OCI-LY3 (cell line): ENCODE measurements around the gene TNFRSF8.

Experiments
- H2AFZ ChIP-seq: fragments of 200-600, 300-600 bp; shearing (Covaris generic); 2 replicates; pipeline ENCODE4 v1.6.0; 2014; ENCODE audit warnings: antibody characterized with exemption, low read depth, low read length
- H3K27ac ChIP-seq: fragments of 200-600, 300-600 bp; sonication (generic); 2 replicates; pipeline ENCODE4 v1.5.1; 2014; ENCODE audit warnings: mild to moderate bottlenecking, low read length, moderate library complexity, mixed read lengths
- H3K27me3 ChIP-seq: fragments of 200-600, 300-600 bp; sonication (generic); 2 replicates; pipeline ENCODE4 v1.6.1; 2014; ENCODE audit warnings: low read depth, low read length, mixed read lengths
- H3K36me3 ChIP-seq: fragments of 200-600, 300-600 bp; sonication (generic); replicated peaks from 2 replicates; pipeline ENCODE3; 2014; ENCODE audit warnings: low read depth, low read length, mixed read lengths
- H3K4me1 ChIP-seq: fragments of 300-600, 200-600 bp; sonication (generic); 2 replicates; pipeline ENCODE4 v1.6.1; 2014; ENCODE audit warnings: low read length, mixed read lengths
- H3K4me2 ChIP-seq: fragments of 200-600, 300-600 bp; sonication (generic); 2 replicates; pipeline ENCODE4 v1.6.1; 2014; ENCODE audit warnings: low read length, mixed read lengths
- H3K4me3 ChIP-seq: fragments of 300-600, 200-600 bp; sonication (generic); 2 replicates; pipeline ENCODE4 v1.5.1; 2014; ENCODE audit warnings: antibody characterized with exemption, mild to moderate bottlenecking, low read length, moderate library complexity
- H3K79me2 ChIP-seq: fragments of 300-600, 200-600 bp; shearing (Covaris generic); 2 replicates; pipeline ENCODE4 v1.6.1; 2014; ENCODE audit warnings: mild to moderate bottlenecking, low read length, mixed read lengths
- H3K9ac ChIP-seq: fragments of 300-600, 200-600 bp; shearing (Covaris generic); 2 replicates; pipeline ENCODE4 v1.6.0; 2014; ENCODE audit warnings: mild to moderate bottlenecking, low read length, moderate library complexity
- H3K9me3 ChIP-seq: fragments of 200-600, 300-600 bp; shearing (Covaris generic); 2 replicates; pipeline ENCODE4 v1.6.1; 2014; ENCODE audit warnings: low read length, mixed read lengths; ENCODE audit not compliant: insufficient read depth
- H4K20me1 ChIP-seq: fragments of 200-600, 300-600 bp; sonication (generic); 2 replicates; pipeline ENCODE4 v1.6.1; 2016; ENCODE audit warnings: low read length, mixed read lengths; ENCODE audit not compliant: insufficient read depth
- CTCF ChIP-seq: fragments of 200-600, 300-600 bp; sonication (generic); IDR thresholded peaks from 2 replicates; pipeline ENCODE4 v1.5.1; 2014; ENCODE audit warnings: antibody characterized with exemption, low read length, low read depth
- EZH2phosphoT487 ChIP-seq: fragments of 200-600 bp; shearing (Covaris generic); IDR thresholded peaks from 2 replicates; pipeline ENCODE4 v1.6.1; 2018; ENCODE audit warnings: antibody characterized with exemption, mixed run types, low read depth

Gene TNFRSF8

DNA sequence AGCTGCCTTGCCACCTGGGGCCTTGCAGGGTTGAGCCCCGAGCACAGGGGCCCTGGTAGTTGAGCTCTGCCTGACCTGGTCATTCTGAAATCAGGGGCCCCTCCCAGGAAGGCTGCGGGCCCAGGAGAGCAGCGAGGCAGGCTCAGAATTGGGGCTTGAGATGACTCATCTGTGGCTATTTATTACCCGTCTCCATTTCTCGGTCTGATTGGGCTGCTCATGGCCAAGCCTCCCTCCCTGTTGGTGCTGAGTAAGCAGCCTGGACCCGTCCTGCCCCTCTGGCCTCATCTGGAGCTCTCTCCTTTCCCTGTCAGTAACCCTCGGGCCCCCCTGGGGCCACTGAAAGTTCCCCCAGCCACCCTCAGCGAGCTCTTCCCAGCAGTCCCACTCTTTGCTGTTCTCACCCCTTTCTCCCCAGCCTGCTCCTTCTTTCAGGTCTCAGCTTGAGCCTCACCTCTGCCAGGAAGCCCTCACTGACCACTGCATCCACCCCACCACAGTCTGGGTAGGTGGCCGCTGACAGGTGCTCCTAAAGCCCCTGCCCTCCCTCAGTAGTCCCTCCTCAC is 11.0 kb upstream of the TNFRSF8 start:
- no peaks in the 10 kb centered on the region for H4K20me1 ChIP-seq
- H3K9me3 ChIP-seq = no peaks in the 10 kb centered on the region
- no peak overlapping the region for H2AFZ ChIP-seq
- H3K79me2 ChIP-seq = no peaks in the 10 kb centered on the region
- peaks cover 35% of the 10 kb centered on the region for H3K27me3 ChIP-seq
- H3K9ac ChIP-seq = peak overlapping the region; percentile 41; the same call in 1 of the 2 replicates
- TF ChIP-seq CTCF = no peak
- no peak for TF ChIP-seq EZH2phosphoT487
- peak overlapping the region; percentile 68 for H3K4me2 ChIP-seq
- peak overlapping the region; percentile 41; the same call in 1 of the 2 replicates for H3K27ac ChIP-seq
- peak overlapping the region; percentile 47 for H3K4me3 ChIP-seq
- H3K36me3 ChIP-seq = no peaks in the 10 kb centered on the region
- H3K4me1 ChIP-seq = peaks cover 86% of the 10 kb centered on the region

- Histone ChIP-seq H3K79me2 (no peaks in the 10 kb centered on the region), H3K27ac (no peak overlapping the region; the same call in 1 of the 2 replicates), H4K20me1 (no peaks in the 10 kb centered on the region), H3K9me3 (0 out of 2 replicates have a peak, but pooled peaks cover under 1% of the 10 kb centered on the region), H3K27me3 (peaks cover 38% of the 10 kb centered on the region), H3K4me3 (no peak overlapping the region), H3K9ac (no peak overlapping the region; the same call in 1 of the 2 replicates), H2AFZ (no peak overlapping the region), H3K36me3 (no peaks in the 10 kb centered on the region), H3K4me2 (peak overlapping the region; percentile 68), H3K4me1 (peaks cover 84% of the 10 kb centered on the region)
- TF ChIP-seq CTCF (0 out of 2 replicates have a peak, but pooled peaks have one; percentile 12), EZH2phosphoT487 (no peak)
Observed at GRCh38 chr1:12052997-12053686, 10.0 kb upstream of the TNFRSF8 start.

DNA sequence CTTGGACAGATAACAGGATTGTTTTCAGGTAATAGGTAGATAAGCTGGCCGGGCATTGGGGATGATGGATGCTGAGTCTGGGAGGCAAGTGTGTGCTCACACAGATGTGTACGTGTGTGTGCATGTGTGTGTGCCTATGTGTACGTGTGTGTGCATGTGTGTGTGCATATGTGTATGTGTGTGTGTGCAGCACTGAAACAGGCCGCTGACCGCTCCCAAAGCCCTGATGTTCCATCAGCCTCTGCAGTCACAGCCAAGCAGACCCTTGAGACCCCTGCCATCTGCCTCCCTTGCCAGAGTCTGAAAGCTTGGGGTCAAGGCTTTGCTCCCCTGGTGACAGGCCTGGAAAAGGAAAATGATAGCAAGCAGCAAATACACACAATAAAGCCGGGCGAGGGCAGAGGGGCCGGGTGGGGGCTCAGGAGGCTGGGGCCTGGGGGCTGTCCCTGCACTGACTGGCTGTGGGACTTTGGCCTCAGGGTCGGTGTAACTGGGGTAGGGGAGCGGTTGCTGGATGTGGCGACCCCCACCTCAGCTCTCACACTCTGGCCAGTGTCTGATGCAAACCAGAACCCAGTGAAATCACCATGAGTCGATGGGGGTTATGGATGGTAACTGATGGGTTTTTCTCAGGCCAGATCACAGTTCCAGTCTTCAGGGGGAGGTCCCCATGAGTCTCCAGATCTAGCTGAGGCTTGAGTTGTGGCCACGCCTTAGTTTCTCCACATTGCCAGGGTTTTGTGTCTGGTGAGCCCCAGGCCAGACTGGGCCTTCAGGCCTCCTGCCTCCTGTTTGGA is 9.2 kb upstream of the TNFRSF8 start:
- peaks cover 78% of the 10 kb centered on the region for H3K4me1 ChIP-seq
- no peaks in the 10 kb centered on the region for H4K20me1 ChIP-seq
- H3K79me2 ChIP-seq = no peaks in the 10 kb centered on the region
- H3K4me3 ChIP-seq = no peak overlapping the region
- no peak for TF ChIP-seq EZH2phosphoT487
- no peak for TF ChIP-seq CTCF
- peak overlapping the region; percentile 68 for H3K4me2 ChIP-seq
- peak overlapping the region; percentile 13 for H3K27ac ChIP-seq
- H3K36me3 ChIP-seq = no peaks in the 10 kb centered on the region
- H3K9ac ChIP-seq = peak overlapping the region; percentile 4; the same call in 1 of the 2 replicates
- H3K27me3 ChIP-seq = peaks cover 38% of the 10 kb centered on the region
- no peak overlapping the region for H2AFZ ChIP-seq
- H3K9me3 ChIP-seq = 0 out of 2 replicates have a peak, but pooled peaks cover 3% of the 10 kb centered on the region

- Histone ChIP-seq H3K27ac (no peak overlapping the region), H3K9ac (no peak overlapping the region), H3K4me2 (no peak overlapping the region), H3K9me3 (0 out of 2 replicates have a peak, but pooled peaks cover 3% of the 10 kb centered on the region), H2AFZ (no peak overlapping the region), H3K79me2 (no peaks in the 10 kb centered on the region), H4K20me1 (no peaks in the 10 kb centered on the region), H3K4me1 (peaks cover 78% of the 10 kb centered on the region), H3K4me3 (no peak overlapping the region), H3K27me3 (peaks cover 33% of the 10 kb centered on the region), H3K36me3 (no peaks in the 10 kb centered on the region)
- TF ChIP-seq EZH2phosphoT487 (no peak), CTCF (no peak)
Observed at GRCh38 chr1:12055259-12055658, 7.8 kb upstream of the TNFRSF8 start.
